Activated CD4-positive, alpha-beta T cell treated with anti-CD3 and anti-CD28 coated beads, Interleukin-2, amount 10 ng/mL, durations not matched to agents 24 days and 14 days (primary cell): Measurements from ENCODE around the gene DOCK3. TPM values are rescaled to one million over a fixed set of nuclear protein-coding genes. Genes with fewer than 3 reads are reported as not detected.
"Not testable (repeated sequence)": the region's sequence is repeated elsewhere in the genome, so short reads cannot be mapped to it uniquely, and the experiment has no call there.

Source experiments
- DNase-seq: peaks from one replicate; pipeline ENCODE4 v3.0.0; 2022
- H3K27ac Mint-ChIP-seq: one replicate; pipeline ENCODE4 v1.8.0; 2022; ENCODE audit warnings: mild to moderate bottlenecking, mixed read lengths
- H3K27me3 Mint-ChIP-seq: one replicate; pipeline ENCODE4 v1.8.0; 2022; ENCODE audit warnings: mixed read lengths
- H3K36me3 Mint-ChIP-seq: one replicate; pipeline ENCODE4 v1.8.0; 2022; ENCODE audit warnings: low read depth, mild to moderate bottlenecking, mixed read lengths
- H3K4me1 Mint-ChIP-seq: one replicate; pipeline ENCODE4 v1.8.0; 2021; ENCODE audit warnings: mixed read lengths
- H3K4me3 Mint-ChIP-seq: one replicate; pipeline ENCODE4 v1.8.0; 2022; ENCODE audit warnings: mild to moderate bottlenecking, moderate library complexity, mixed read lengths
- H3K9me3 Mint-ChIP-seq: one replicate; pipeline ENCODE4 v1.8.0; 2021; ENCODE audit warnings: mixed read lengths
- intact Hi-C: fragments of 100-400 bp; cut with micrococcal nuclease; formaldehyde crosslinking; loops from one replicate; pipeline ENCODE4 v1.15.1; 2023
- total RNA-seq: library from RNA; stranded (reverse); gene quantifications from 2 replicates; pipeline ENCODE4 v1.2.3, GENCODE V29; 2022

The DOCK3 gene
- total RNA-seq, 1 donor from 2014 or later, result 1.8 TPM

- no peak overlapping the region for H3K27ac Mint-ChIP-seq
- intact Hi-C loops, result no loop called here
- DNase-seq, result no peak
- H3K9me3 Mint-ChIP-seq, result peaks cover 12% of the 10 kb centered on the region
- no peaks in the 10 kb centered on the region for H3K4me1 Mint-ChIP-seq
- H3K27me3 Mint-ChIP-seq, result peaks cover 4% of the 10 kb centered on the region
- no peak overlapping the region for H3K4me3 Mint-ChIP-seq
- H3K36me3 Mint-ChIP-seq, result no peaks in the 10 kb centered on the region
These were observed 202.2 kb downstream of the DOCK3 start for GRCh38 chr3:50876947-50877346.

GRCh38 chr3:50882733-50883132 is 208.0 kb downstream of the DOCK3 start:
- H3K36me3 Mint-ChIP-seq, H3K27ac Mint-ChIP-seq, DNase-seq, H3K4me1 Mint-ChIP-seq, H3K27me3 Mint-ChIP-seq, H3K4me3 Mint-ChIP-seq, intact Hi-C loops: not testable (repeated sequence)
- H3K9me3 Mint-ChIP-seq, result peaks cover 19% of the 10 kb centered on the region

GRCh38 chr3:50883755-50884154 is 209.0 kb downstream of the DOCK3 start:
- H3K36me3 Mint-ChIP-seq, result no peaks in the 10 kb centered on the region
- intact Hi-C loops, result no loop called here

GRCh38 chr3:50885070-50885850 is 210.5 kb downstream of the DOCK3 start:
- Mint-ChIP-seq H3K4me3 (no peak overlapping the region), H3K4me1 (no peaks in the 10 kb centered on the region), H3K27ac (no peak overlapping the region), H3K27me3 (peaks cover 3% of the 10 kb centered on the region), H3K9me3 (peaks cover 10% of the 10 kb centered on the region), H3K36me3 (no peaks in the 10 kb centered on the region)
- intact Hi-C loops, result no loop called here
- DNase-seq, result no peak

More at GRCh38 chr3:50883755-50884154, 209.0 kb downstream of the DOCK3 start:
- Mint-ChIP-seq H3K27me3 (peaks cover 6% of the 10 kb centered on the region), H3K9me3 (peaks cover 19% of the 10 kb centered on the region), H3K4me3 (no peak overlapping the region), H3K4me1 (no peaks in the 10 kb centered on the region), H3K27ac (no peak overlapping the region)
- no peak for DNase-seq

GRCh38 chr3:50890688-50891344 is 216.1 kb downstream of the DOCK3 start:
- DNase-seq, result no peak
- intact Hi-C loops, result no loop called here
- no peak overlapping the region for H3K27ac Mint-ChIP-seq
- H3K4me3 Mint-ChIP-seq, result no peak overlapping the region
- no peaks in the 10 kb centered on the region for H3K4me1 Mint-ChIP-seq
- H3K36me3 Mint-ChIP-seq, result no peaks in the 10 kb centered on the region
- peaks cover 6% of the 10 kb centered on the region for H3K27me3 Mint-ChIP-seq
- H3K9me3 Mint-ChIP-seq, result peaks cover 11% of the 10 kb centered on the region

- H3K36me3 Mint-ChIP-seq, H3K9me3 Mint-ChIP-seq, H3K4me3 Mint-ChIP-seq, H3K4me1 Mint-ChIP-seq, DNase-seq, H3K27ac Mint-ChIP-seq, intact Hi-C loops: not testable (repeated sequence)
- peaks cover 12% of the 10 kb centered on the region for H3K27me3 Mint-ChIP-seq
These were observed 226.4 kb downstream of the DOCK3 start for GRCh38 chr3:50901097-50901496.

- Mint-ChIP-seq H3K36me3 (no peaks in the 10 kb centered on the region), H3K27ac (no peak overlapping the region), H3K9me3 (no peaks in the 10 kb centered on the region), H3K4me1 (no peaks in the 10 kb centered on the region), H3K27me3 (peaks cover 2% of the 10 kb centered on the region), H3K4me3 (no peak overlapping the region)
- intact Hi-C loops, result no loop called here
- DNase-seq, result no peak
These were observed 238.0 kb downstream of the DOCK3 start for GRCh38 chr3:50912746-50913145.

GRCh38 chr3:50913260-50913659 is 238.5 kb downstream of the DOCK3 start:
- no peaks in the 10 kb centered on the region for H3K36me3 Mint-ChIP-seq
- no peak overlapping the region for H3K27ac Mint-ChIP-seq
- peaks cover 1% of the 10 kb centered on the region for H3K27me3 Mint-ChIP-seq
- no peak for DNase-seq
- intact Hi-C loops, result no loop called here
- no peak overlapping the region for H3K4me3 Mint-ChIP-seq
- no peaks in the 10 kb centered on the region for H3K4me1 Mint-ChIP-seq
- no peaks in the 10 kb centered on the region for H3K9me3 Mint-ChIP-seq

GRCh38 chr3:50922071-50922470 is 247.3 kb downstream of the DOCK3 start:
- H3K27me3 Mint-ChIP-seq, H3K4me3 Mint-ChIP-seq, H3K27ac Mint-ChIP-seq: not testable (repeated sequence)

GRCh38 chr3:50923955-50924354 is 249.2 kb downstream of the DOCK3 start:
- H3K27ac Mint-ChIP-seq, result no peak overlapping the region
- no peaks in the 10 kb centered on the region for H3K36me3 Mint-ChIP-seq
- H3K9me3 Mint-ChIP-seq, result no peaks in the 10 kb centered on the region
- intact Hi-C loops, result no loop called here
- H3K4me3 Mint-ChIP-seq, result no peak overlapping the region
- no peak for DNase-seq
- H3K27me3 Mint-ChIP-seq, result peaks cover 1% of the 10 kb centered on the region
- H3K4me1 Mint-ChIP-seq, result peaks cover 4% of the 10 kb centered on the region

More at GRCh38 chr3:50922071-50922470, 247.3 kb downstream of the DOCK3 start:
- H3K9me3 Mint-ChIP-seq, intact Hi-C loops, H3K36me3 Mint-ChIP-seq, DNase-seq, H3K4me1 Mint-ChIP-seq: not testable (repeated sequence)

GRCh38 chr3:50924638-50925037 is 249.9 kb downstream of the DOCK3 start:
- Mint-ChIP-seq H3K4me1 (peaks cover 4% of the 10 kb centered on the region), H3K36me3 (no peaks in the 10 kb centered on the region), H3K9me3 (no peaks in the 10 kb centered on the region), H3K27ac (no peak overlapping the region), H3K4me3 (no peak overlapping the region), H3K27me3 (peaks cover 3% of the 10 kb centered on the region)
- DNase-seq, result no peak
- intact Hi-C loops, result no loop called here

GRCh38 chr3:50926868-50927267 is 252.1 kb downstream of the DOCK3 start:
- H3K4me3 Mint-ChIP-seq, result no peak overlapping the region
- peaks cover 4% of the 10 kb centered on the region for H3K4me1 Mint-ChIP-seq
- no peak for DNase-seq
- H3K27me3 Mint-ChIP-seq, result peaks cover 1% of the 10 kb centered on the region
- no peaks in the 10 kb centered on the region for H3K9me3 Mint-ChIP-seq
- no peaks in the 10 kb centered on the region for H3K36me3 Mint-ChIP-seq
- no peak overlapping the region for H3K27ac Mint-ChIP-seq
- intact Hi-C loops, result no loop called here

- H3K27me3 Mint-ChIP-seq, result peaks cover 1% of the 10 kb centered on the region
- no peak overlapping the region for H3K27ac Mint-ChIP-seq
- no peak for DNase-seq
- intact Hi-C loops, result no loop called here
- H3K36me3 Mint-ChIP-seq, result no peaks in the 10 kb centered on the region
- H3K4me1 Mint-ChIP-seq, result peaks cover 4% of the 10 kb centered on the region
- no peak overlapping the region for H3K4me3 Mint-ChIP-seq
- peaks cover 8% of the 10 kb centered on the region for H3K9me3 Mint-ChIP-seq
These were observed 255.9 kb downstream of the DOCK3 start for GRCh38 chr3:50930371-50931208.

- H3K9me3 Mint-ChIP-seq, H3K27me3 Mint-ChIP-seq: not testable (repeated sequence)
These were observed 258.2 kb downstream of the DOCK3 start for GRCh38 chr3:50932918-50933317.

More at GRCh38 chr3:50932918-50933317, 258.2 kb downstream of the DOCK3 start:
- H3K4me3 Mint-ChIP-seq, H3K4me1 Mint-ChIP-seq, intact Hi-C loops, H3K27ac Mint-ChIP-seq, DNase-seq, H3K36me3 Mint-ChIP-seq: not testable (repeated sequence)
